MM.1S (cell line): ENCODE measurements around the gene TPCN1.

Experiments
- DNase-seq: peaks from one replicate; pipeline ENCODE4 v3.0.0-alpha.2; 2015
- H2AFZ ChIP-seq: fragments of 300-600 bp; sonication (generic); 2 replicates; pipeline ENCODE4 v1.6.0; 2016; ENCODE audit warnings: antibody characterized with exemption, low read length
- H3F3A ChIP-seq: fragments of 300-600 bp; sonication (generic); 2 replicates; pipeline ENCODE4 v1.6.1; 2016; ENCODE audit warnings: mild to moderate bottlenecking, antibody characterized with exemption, low read length, moderate library complexity, mixed read lengths; ENCODE audit not compliant: insufficient read depth
- H3K27ac ChIP-seq: fragments of 300-600 bp; sonication (generic); 2 replicates; pipeline ENCODE4 v1.5.1; 2016; ENCODE audit warnings: mild to moderate bottlenecking, low read length
- H3K27me3 ChIP-seq: fragments of 300-600 bp; sonication (generic); replicated peaks from 2 replicates; pipeline ENCODE4 v1.6.0; 2016; ENCODE audit warnings: low read length; ENCODE audit not compliant: insufficient read depth
- H3K36me3 ChIP-seq: fragments of 300-600 bp; sonication (generic); replicated peaks from 2 replicates; pipeline ENCODE4 v1.6.1; 2016; ENCODE audit warnings: mild to moderate bottlenecking, low read length, mixed read lengths; ENCODE audit not compliant: insufficient read depth
- H3K4me1 ChIP-seq: fragments of 300-600 bp; sonication (generic); 2 replicates; pipeline ENCODE4 v1.6.1; 2016; ENCODE audit warnings: low read length, mixed read lengths
- H3K4me2 ChIP-seq: fragments of 300-600 bp; sonication (generic); 2 replicates; pipeline ENCODE4 v1.6.0; 2016; ENCODE audit warnings: low read depth, low read length
- H3K4me3 ChIP-seq: fragments of 300-600 bp; sonication (generic); 2 replicates; pipeline ENCODE4 v1.5.1; 2016; ENCODE audit warnings: low read length, mixed read lengths
- H3K79me2 ChIP-seq: fragments of 300-600 bp; sonication (generic); 2 replicates; pipeline ENCODE4 v1.6.1; 2016; ENCODE audit warnings: mixed run types, low read length, mixed read lengths
- H3K9ac ChIP-seq: fragments of 300-600 bp; sonication (generic); 2 replicates; pipeline ENCODE4 v1.6.1; 2016; ENCODE audit warnings: low read length, mixed read lengths
- H3K9me2 ChIP-seq: fragments of 300-600 bp; sonication (generic); replicated peaks from 2 replicates; pipeline ENCODE4 v1.6.1; 2016; ENCODE audit warnings: mild to moderate bottlenecking, low read length, mixed read lengths; ENCODE audit not compliant: insufficient read depth
- H3K9me3 ChIP-seq: fragments of 300-600 bp; sonication (generic); replicated peaks from 2 replicates; pipeline ENCODE4 v1.6.1; 2016; ENCODE audit warnings: mild to moderate bottlenecking, low read length, mixed read lengths; ENCODE audit not compliant: insufficient read depth
- H4K20me1 ChIP-seq: fragments of 300-600 bp; sonication (generic); 2 replicates; pipeline ENCODE4 v1.6.1; 2016; ENCODE audit warnings: mild to moderate bottlenecking, low read length, moderate library complexity, mixed read lengths; ENCODE audit not compliant: insufficient read depth
- EZH2 ChIP-seq: fragments of 300-600 bp; sonication (generic); optimal IDR thresholded peaks from 2 replicates; pipeline ENCODE3; 2017; ENCODE audit warnings: low read depth, mild to moderate bottlenecking, antibody characterized with exemption, low read length, mixed read lengths
- EZH2phosphoT487 ChIP-seq: fragments of 300-600 bp; sonication (generic); IDR thresholded peaks from 2 replicates; pipeline ENCODE4 v1.6.1; 2018; ENCODE audit warnings: antibody characterized with exemption, low read length
- TF ChIP-seq, protein P1 (sequence below): fragments of 300-600 bp; sonication (generic); IDR thresholded peaks from 2 replicates; pipeline ENCODE4 v1.5.1; 2016; ENCODE audit warnings: antibody characterized with exemption, low read length, mixed read lengths

TPCN1 gene

DNA sequence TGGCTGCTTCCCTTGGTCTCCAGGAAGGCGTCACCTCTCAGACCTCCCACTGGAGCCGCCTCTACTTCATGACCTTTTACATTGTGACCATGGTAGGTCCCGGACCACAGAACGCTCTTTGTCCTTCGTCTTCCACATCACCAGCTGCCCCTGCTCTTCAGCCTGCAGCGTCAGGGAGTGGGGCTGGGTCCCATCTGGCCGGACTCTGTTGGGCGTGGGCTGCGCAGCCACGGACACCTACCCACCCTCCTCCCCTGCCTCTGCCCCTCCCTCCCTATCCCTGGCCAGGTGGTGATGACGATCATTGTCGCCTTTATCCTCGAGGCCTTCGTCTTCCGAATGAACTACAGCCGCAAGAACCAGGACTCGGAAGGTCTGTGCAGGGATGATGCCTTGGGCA is 70.3 kb downstream of the TPCN1 start:
- H3K9me3 ChIP-seq: no peaks in the 10 kb centered on the region

GRCh38 chr12:113292091-113292490 is 70.8 kb downstream of the TPCN1 start:
- H3K4me2 ChIP-seq: no peak overlapping the region
- H3K79me2 ChIP-seq: no peaks in the 10 kb centered on the region
- H3K9ac ChIP-seq: no peak overlapping the region
- H3F3A ChIP-seq: no peaks in the 10 kb centered on the region
- H3K27ac ChIP-seq: no peak overlapping the region
- H2AFZ ChIP-seq: no peak overlapping the region
- no peaks in the 10 kb centered on the region for H4K20me1 ChIP-seq
- no peak overlapping the region for H3K4me3 ChIP-seq
- no peak for DNase-seq
- H3K4me1 ChIP-seq: no peaks in the 10 kb centered on the region
- TF ChIP-seq, protein P1, sequence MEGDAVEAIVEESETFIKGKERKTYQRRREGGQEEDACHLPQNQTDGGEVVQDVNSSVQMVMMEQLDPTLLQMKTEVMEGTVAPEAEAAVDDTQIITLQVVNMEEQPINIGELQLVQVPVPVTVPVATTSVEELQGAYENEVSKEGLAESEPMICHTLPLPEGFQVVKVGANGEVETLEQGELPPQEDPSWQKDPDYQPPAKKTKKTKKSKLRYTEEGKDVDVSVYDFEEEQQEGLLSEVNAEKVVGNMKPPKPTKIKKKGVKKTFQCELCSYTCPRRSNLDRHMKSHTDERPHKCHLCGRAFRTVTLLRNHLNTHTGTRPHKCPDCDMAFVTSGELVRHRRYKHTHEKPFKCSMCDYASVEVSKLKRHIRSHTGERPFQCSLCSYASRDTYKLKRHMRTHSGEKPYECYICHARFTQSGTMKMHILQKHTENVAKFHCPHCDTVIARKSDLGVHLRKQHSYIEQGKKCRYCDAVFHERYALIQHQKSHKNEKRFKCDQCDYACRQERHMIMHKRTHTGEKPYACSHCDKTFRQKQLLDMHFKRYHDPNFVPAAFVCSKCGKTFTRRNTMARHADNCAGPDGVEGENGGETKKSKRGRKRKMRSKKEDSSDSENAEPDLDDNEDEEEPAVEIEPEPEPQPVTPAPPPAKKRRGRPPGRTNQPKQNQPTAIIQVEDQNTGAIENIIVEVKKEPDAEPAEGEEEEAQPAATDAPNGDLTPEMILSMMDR: no peak
- TF ChIP-seq EZH2phosphoT487: no peak
- no peak for TF ChIP-seq EZH2
- H3K9me3 ChIP-seq: no peaks in the 10 kb centered on the region
- no peaks in the 10 kb centered on the region for H3K36me3 ChIP-seq
- no peaks in the 10 kb centered on the region for H3K9me2 ChIP-seq
- H3K27me3 ChIP-seq: no peaks in the 10 kb centered on the region

More for the DNA sequence above, 70.3 kb downstream of the TPCN1 start:
- Histone ChIP-seq H3K9ac (no peak overlapping the region), H3K4me1 (no peaks in the 10 kb centered on the region), H3K27me3 (no peaks in the 10 kb centered on the region), H3K4me3 (no peak overlapping the region), H3K36me3 (no peaks in the 10 kb centered on the region), H4K20me1 (no peaks in the 10 kb centered on the region), H2AFZ (no peak overlapping the region), H3K27ac (no peak overlapping the region), H3K9me2 (no peaks in the 10 kb centered on the region), H3K79me2 (no peaks in the 10 kb centered on the region), H3F3A (no peaks in the 10 kb centered on the region), H3K4me2 (no peak overlapping the region)
- DNase-seq: no peak
- TF ChIP-seq EZH2phosphoT487 (no peak), EZH2 (no peak)
- TF ChIP-seq, protein P1: no peak

DNA sequence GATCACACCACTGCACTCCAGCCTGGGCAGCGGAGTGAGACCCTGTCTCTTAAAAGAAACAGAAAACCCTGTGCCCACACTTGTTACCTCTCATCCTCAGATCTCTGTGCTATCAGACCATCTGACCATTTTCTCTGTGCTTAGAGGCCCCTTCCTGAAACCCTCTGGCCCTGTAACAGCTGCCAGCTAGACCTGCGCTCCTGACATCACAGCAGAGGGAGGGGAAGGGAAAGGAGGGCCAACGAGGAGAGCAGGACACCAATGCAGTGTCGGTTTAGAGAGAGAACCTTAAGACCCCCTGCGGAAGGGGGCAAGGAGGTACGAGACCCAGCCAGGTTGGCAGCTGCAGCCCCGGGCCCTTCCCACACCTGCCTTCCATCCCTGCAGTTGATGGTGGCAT is 71.3 kb downstream of the TPCN1 start:
- Histone ChIP-seq H3K79me2 (no peaks in the 10 kb centered on the region), H3K9ac (no peak overlapping the region), H3K4me3 (no peak overlapping the region), H3K27me3 (no peaks in the 10 kb centered on the region), H3K36me3 (no peaks in the 10 kb centered on the region), H3K27ac (no peak overlapping the region), H4K20me1 (no peaks in the 10 kb centered on the region), H3K4me1 (no peaks in the 10 kb centered on the region), H3K9me3 (no peaks in the 10 kb centered on the region), H2AFZ (no peak overlapping the region), H3F3A (no peaks in the 10 kb centered on the region), H3K4me2 (no peak overlapping the region), H3K9me2 (no peaks in the 10 kb centered on the region)
- DNase-seq: no peak
- TF ChIP-seq EZH2: no peak
- TF ChIP-seq EZH2phosphoT487: no peak
- TF ChIP-seq, protein P1: no peak
